ENCODE measurements around the gene PTPRN2.

Gene PTPRN2

GRCh38 chr7:158067219-158067930, 520.2 kb downstream of the PTPRN2 start:
- no peak overlapping the region for H3K4me3 ChIP-seq (ENCODE audit: low read depth, low read length)
- DNase-seq (ENCODE audit: low read depth) = no peak
- no peak for TF ChIP-seq CTCF (IDR thresholded peaks at IDR 0.05; ENCODE audit: low read depth, low read length, missing control alignments)

- H3K4me3 ChIP-seq (ENCODE audit: low read depth, low read length) = no peak overlapping the region
- no peak for TF ChIP-seq CTCF (IDR thresholded peaks at IDR 0.05; ENCODE audit: low read depth, low read length, missing control alignments)
- no peak for DNase-seq (ENCODE audit: low read depth)
Measured at GRCh38 chr7:158066085-158066484, 521.5 kb downstream of the PTPRN2 start.

- TF ChIP-seq CTCF (IDR thresholded peaks at IDR 0.05; ENCODE audit: low read depth, low read length, missing control alignments) = no peak
- H3K4me3 ChIP-seq (ENCODE audit: low read depth, low read length) = no peak overlapping the region
- no peak for DNase-seq (ENCODE audit: low read depth)
Measured at GRCh38 chr7:158065340-158065739, 522.3 kb downstream of the PTPRN2 start.

- no peak for TF ChIP-seq CTCF (IDR thresholded peaks at IDR 0.05; ENCODE audit: low read depth, low read length, missing control alignments)
- H3K4me3 ChIP-seq (ENCODE audit: low read depth, low read length) = no peak overlapping the region
- DNase-seq (ENCODE audit: low read depth) = no peak
Measured at GRCh38 chr7:158064631-158065030, 523.0 kb downstream of the PTPRN2 start.

- no peak for TF ChIP-seq CTCF (IDR thresholded peaks at IDR 0.05; ENCODE audit: low read depth, low read length, missing control alignments)
- DNase-seq (ENCODE audit: low read depth) = no peak
- H3K4me3 ChIP-seq (ENCODE audit: low read depth, low read length) = no peak overlapping the region
Measured at GRCh38 chr7:158063850-158064610, 523.6 kb downstream of the PTPRN2 start.

- H3K4me3 ChIP-seq (ENCODE audit: low read depth, low read length) = no peak overlapping the region
- no peak for TF ChIP-seq CTCF (IDR thresholded peaks at IDR 0.05; ENCODE audit: low read depth, low read length, missing control alignments)
- DNase-seq (ENCODE audit: low read depth) = no peak
Measured at GRCh38 chr7:158062661-158063060, 525.0 kb downstream of the PTPRN2 start.
